ENCODE results near the gene NFIL3.

NFIL3 gene

GRCh38 chr9:91359734-91360470 lies 63.7 kb downstream of the NFIL3 start:
- no peak for DNase-seq (ENCODE audit: low read depth in 2 of 2)

- no peak for DNase-seq (ENCODE audit: low read depth in 2 of 2)
Observed at GRCh38 chr9:91359083-91359482, 64.5 kb downstream of the NFIL3 start.
